Measurements from ENCODE around the gene NEO1. TPM values are rescaled to one million over a fixed set of nuclear protein-coding genes. Genes with fewer than 3 reads are reported as not detected.

Gene NEO1
- polyA plus RNA-seq, 2 of the 4 experiments (the other 2 are of a cell fraction), result 29.1 to 30.3 TPM

- H3K4me3 ChIP-seq, result no peak overlapping the region
- no peaks in the 10 kb centered on the region for H3K9me3 ChIP-seq
- FAIRE-seq (no peak), DNase-seq (ENCODE audit: low read depth in 1 of 2, low spot score in 1 of 2) (no peak), ATAC-seq (no peak)
- ChIA-PET CTCF (interaction anchor here (0.8 to 1.5 kb wide), 3 partner anchors 15 to 315 kb away, joined by 3 to 7 read pairs (median 4); no protein-coding TSS in a partner anchor), POLR2A (no interaction called here)
- no peaks in the 10 kb centered on the region for H3K4me1 ChIP-seq
- no peak overlapping the region for H3K4me2 ChIP-seq
- 77% methylated on average over 3 of the region's 3 CpGs for WGBS (ENCODE audit: missing lambda C conversion rate)
- TF ChIP-seq HMGXB4 (CRISPR knock-in tag; IDR thresholded peaks at IDR 0.05; ENCODE audit: borderline replicate concordance) (no peak), RAD21 (conservative IDR thresholded peaks at IDR 0.05 in 1 of 2, IDR thresholded peaks at IDR 0.05 in 1 of 2) (no peak), BCL3 (IDR thresholded peaks at IDR 0.05) (no peak), EHMT2 (IDR thresholded peaks at IDR 0.05; ENCODE audit: low read depth) (no peak), E2F6 (IDR thresholded peaks at IDR 0.05; ENCODE audit: borderline replicate concordance, low read depth) (no peak), HEYL (CRISPR knock-in tag; IDR thresholded peaks at IDR 0.05) (no peak), SMC3 (IDR thresholded peaks at IDR 0.05) (no peak)
- H3K27ac ChIP-seq, result no peak overlapping the region
Observed at GRCh38 chr15:73320619-73321180, 268.4 kb downstream of the NEO1 start.

GRCh38 chr15:73321496-73322450 lies 269.5 kb downstream of the NEO1 start:
- Histone ChIP-seq H3K9me3 (no peaks in the 10 kb centered on the region), H3K4me3 (no peak overlapping the region), H3K27ac (no peak overlapping the region), H3K4me2 (no peak overlapping the region), H3K4me1 (no peaks in the 10 kb centered on the region)
- FAIRE-seq (no peak), DNase-seq (ENCODE audit: low read depth in 1 of 2, low spot score in 1 of 2) (no peak), ATAC-seq (no peak)
- ChIA-PET POLR2A (interaction anchor here (0.6 kb wide), 1 partner anchor 311 kb away, joined by 3 read pairs; the partner anchor contains the start of gene NPTN), CTCF (interaction anchor here (1.1 to 1.5 kb wide), 2 partner anchors 315 to 378 kb away, joined by 3 read pairs; no protein-coding TSS in a partner anchor)
- WGBS (ENCODE audit: missing lambda C conversion rate), result 76% methylated on average over 17 of the region's 17 CpGs
- TF ChIP-seq NPAS2 (CRISPR knock-in tag; IDR thresholded peaks at IDR 0.05; ENCODE audit: borderline replicate concordance), result no peak
- no peak for TF ChIP-seq PHF8 (IDR thresholded peaks at IDR 0.05; ENCODE audit: borderline replicate concordance, low read depth)
- no peak for TF ChIP-seq NR3C1 (IDR thresholded peaks at IDR 0.05)
- TF ChIP-seq ZC3H11A (IDR thresholded peaks at IDR 0.05), result no peak
- TF ChIP-seq E2F6 (IDR thresholded peaks at IDR 0.05; ENCODE audit: borderline replicate concordance, low read depth), result no peak
- TF ChIP-seq KDM1A (IDR thresholded peaks at IDR 0.05; ENCODE audit: low read depth), result no peak
- no peak for TF ChIP-seq RAD21 (conservative IDR thresholded peaks at IDR 0.05 in 1 of 2, IDR thresholded peaks at IDR 0.05 in 1 of 2)
- no peak for TF ChIP-seq RNF2 (IDR thresholded peaks at IDR 0.05; ENCODE audit: borderline replicate concordance, low read depth)
- no peak for TF ChIP-seq EHF (CRISPR knock-in tag; IDR thresholded peaks at IDR 0.05)
- no peak for TF ChIP-seq CHD2 (IDR thresholded peaks at IDR 0.05; ENCODE audit: low read length, partially characterized antibody)
